GM04503 (cell line): Measurements from ENCODE around the gene IL22.

Experiments used
- DNase-seq: peaks from one replicate; pipeline ENCODE4 v3.0.0-alpha.2; 2012; ENCODE audit warnings: low read depth

The IL22 gene

GRCh38 chr12:68253504-68253903 is at the start of gene IL22:
IL22 (minus strand) TSS chr12:68253604; CDS start chr12:68253448, 156 bp downstream.
- DNase-seq = no peak

DNA sequence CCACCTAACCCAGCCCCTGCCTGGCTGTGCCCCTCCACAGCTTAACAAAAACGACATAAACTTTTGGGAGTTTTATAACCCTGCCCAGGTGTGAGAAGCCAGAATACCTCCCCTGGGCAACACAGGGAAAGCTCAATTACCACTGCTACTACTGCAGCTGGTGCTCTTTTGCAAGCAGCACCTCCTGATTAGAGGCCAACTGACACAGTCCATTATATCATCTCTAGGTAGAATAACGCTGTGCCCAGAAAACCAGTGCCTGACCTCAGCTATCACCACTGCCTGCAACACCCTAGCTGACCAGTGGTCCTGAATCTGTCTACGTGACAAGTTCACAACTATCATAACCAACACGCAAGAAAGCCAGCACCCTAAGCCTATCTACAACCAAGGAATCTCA is 44.5 kb upstream of the IL22 start:
- DNase-seq = no peak

DNA sequence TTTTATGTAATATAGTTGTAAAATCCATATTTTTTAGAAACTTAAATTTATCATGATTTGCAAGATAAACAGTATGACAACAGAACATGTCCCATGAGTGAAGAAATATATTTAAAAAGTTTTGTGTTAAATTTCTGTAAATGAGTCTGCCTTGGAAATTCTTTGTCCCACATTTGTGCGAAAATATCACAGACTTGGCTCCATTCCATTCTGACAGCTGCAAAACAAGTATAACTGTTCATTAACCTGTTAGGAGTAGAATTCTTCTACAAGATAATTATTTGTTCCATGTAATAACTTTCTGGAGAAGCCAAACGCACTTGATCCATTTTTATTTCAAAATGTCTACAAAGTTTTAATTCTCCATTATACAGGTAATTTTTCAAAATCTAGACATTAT is 40.8 kb upstream of the IL22 start:
- DNase-seq = no peak

- no peak for DNase-seq
Observed at GRCh38 chr12:68293347-68293746, 39.9 kb upstream of the IL22 start.

GRCh38 chr12:68292151-68292943 is 38.9 kb upstream of the IL22 start:
- DNase-seq = no peak

- no peak for DNase-seq
Observed at GRCh38 chr12:68291396-68292036, 38.1 kb upstream of the IL22 start.

- DNase-seq = no peak
Observed at GRCh38 chr12:68290126-68290525, 36.7 kb upstream of the IL22 start.

- no peak for DNase-seq
Observed at GRCh38 chr12:68287106-68287505, 33.7 kb upstream of the IL22 start.

- no peak for DNase-seq
Observed at GRCh38 chr12:68286396-68286795, 33.0 kb upstream of the IL22 start.

DNA sequence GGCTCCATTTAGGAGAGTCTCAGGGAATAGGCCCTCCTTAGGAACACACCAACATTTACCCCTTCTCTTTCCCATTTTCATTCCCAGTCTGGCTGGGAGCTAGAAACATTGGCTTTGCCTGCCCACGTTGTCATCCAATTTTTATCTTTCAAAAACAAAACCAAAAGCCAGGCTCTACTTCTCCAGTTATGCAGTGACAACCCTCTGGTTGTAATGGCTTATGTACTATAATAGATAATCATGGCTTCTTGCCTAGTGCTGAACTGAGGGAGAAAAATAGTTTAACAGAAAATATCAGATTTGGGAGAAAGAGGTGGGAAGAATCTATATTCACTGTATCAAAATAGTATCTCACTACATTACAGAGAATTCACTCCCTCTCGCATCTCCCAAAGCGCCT is 32.1 kb upstream of the IL22 start:
- DNase-seq = no peak

DNA sequence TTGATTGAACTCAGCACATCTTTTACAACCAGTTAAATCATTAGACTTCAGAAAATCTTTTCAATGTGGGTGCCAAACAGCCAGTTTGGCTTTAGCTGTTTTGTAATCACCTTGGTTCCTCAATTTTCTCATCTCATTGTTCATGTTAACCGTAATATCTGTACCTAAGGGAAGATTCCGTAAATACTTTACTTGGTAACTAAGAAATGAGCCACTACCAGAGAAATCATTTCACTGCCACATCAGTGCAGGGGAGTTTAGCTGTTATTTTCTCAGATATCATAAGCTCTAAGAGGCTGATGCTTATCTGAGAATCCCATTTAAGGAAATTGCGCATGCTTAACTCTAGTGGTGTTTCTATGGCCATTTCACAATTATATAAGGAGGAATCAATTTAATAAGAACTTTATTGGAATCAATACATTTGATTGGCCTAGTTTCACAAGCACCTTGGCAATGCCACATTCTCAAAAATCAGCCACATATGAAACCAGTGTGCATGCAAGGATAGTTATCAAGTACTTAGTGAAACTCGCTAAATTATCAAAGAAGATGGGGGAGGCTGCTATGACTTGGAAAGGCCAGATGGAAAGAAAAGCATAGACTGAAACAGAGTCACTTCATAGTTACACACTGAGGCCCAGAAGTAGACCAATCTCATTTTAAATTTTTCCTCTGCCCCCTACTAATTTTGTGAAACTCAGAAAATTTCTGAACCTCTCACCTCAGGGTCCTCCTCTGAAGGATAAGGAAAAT is 28.1 kb upstream of the IL22 start:
- no peak for DNase-seq

DNA sequence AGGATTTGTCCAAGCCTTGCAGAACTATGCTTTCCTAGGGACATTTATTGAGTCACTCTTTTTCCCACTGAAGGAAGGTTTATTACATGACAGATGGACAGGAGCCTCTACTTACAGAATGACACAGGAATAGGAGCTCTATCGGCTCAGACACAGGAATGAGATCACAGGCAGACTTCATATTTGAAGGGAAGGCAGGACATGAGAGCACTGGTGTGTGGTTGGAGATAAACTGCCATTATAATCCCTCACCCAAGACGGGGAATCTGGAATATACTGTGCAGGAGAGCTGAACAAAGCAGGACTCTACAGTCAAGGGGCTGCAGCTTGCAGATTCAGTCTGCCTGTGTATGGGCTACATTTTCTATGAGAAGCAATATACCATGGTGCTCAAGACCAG is 26.8 kb upstream of the IL22 start:
- DNase-seq = no peak

GRCh38 chr12:68279227-68280054 is 26.0 kb upstream of the IL22 start:
- no peak for DNase-seq

DNA sequence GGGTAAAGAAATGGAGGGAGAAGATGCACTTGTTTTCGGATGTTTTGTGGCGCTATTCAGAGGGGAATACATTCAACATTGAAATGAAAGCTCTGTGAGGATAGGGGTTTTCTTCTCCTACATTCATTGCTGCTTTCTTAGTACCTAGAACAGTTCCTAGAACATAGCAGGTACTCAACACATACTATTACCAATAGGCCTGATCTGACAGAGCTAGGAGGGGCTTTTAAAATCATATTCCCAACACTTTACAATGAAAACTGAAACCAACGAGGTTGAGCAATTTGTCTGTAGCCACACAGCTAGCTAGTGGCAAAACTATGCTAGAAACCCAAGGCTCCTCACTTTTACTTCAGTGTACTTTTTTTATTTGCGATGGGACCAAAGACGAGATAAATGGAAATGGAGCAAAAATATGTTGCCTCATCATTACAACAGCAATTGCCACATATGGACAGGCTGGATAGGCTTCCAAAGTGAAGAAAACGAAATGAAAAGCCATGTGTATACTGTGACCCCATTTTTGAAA is 23.1 kb upstream of the IL22 start:
- DNase-seq = no peak

GRCh38 chr12:68272732-68273131 is 19.3 kb upstream of the IL22 start:
- no peak for DNase-seq

- DNase-seq = no peak
Observed at GRCh38 chr12:68271346-68271745, 17.9 kb upstream of the IL22 start.

- no peak for DNase-seq
Observed at GRCh38 chr12:68270358-68270757, 17.0 kb upstream of the IL22 start.

DNA sequence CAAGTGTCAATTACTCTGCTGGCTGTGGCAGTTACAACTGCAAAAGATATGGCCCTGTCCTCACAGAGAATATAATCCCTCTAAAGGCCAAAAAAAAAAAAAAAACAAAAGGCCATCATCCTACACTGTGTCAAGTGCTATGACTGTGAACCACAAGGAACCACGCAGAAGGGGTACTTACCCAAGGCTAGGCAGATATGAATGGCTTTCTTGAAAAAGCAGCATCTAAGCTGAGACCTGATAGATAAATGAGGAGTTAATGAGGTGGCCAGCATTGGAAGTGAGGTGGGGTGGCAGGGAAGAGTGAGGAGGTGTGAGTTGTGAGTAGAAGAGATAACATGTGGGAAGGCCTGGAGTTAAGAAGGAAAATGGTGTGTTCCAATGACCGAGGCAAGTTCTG is 16.4 kb upstream of the IL22 start:
- no peak for DNase-seq

- no peak for DNase-seq
Observed at GRCh38 chr12:68268967-68269366, 15.6 kb upstream of the IL22 start.

DNA sequence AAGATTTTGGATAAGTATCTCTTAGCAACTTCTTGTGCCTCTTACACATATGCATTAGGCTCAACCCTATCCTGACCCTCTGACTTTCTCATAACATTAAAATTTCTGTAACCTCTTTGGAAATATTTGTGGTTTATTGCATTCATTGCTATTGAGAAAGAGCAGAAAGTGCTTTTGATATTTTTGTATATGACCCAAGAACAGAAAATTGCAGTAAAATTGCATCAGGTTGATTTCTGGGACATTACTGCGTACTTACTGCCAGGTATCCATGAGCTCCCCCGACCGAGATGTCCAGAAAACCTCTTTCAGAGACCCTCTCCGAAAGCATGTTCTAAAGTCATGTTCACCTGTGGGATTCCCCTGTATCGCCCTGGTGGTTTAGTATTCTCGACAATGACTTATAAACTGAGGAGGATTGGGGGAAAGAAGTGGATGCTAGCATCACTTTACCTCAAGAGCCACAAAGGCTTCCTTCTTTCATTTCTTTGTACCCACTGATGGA is 14.5 kb upstream of the IL22 start:
- peak; percentile 77 for DNase-seq

DNA sequence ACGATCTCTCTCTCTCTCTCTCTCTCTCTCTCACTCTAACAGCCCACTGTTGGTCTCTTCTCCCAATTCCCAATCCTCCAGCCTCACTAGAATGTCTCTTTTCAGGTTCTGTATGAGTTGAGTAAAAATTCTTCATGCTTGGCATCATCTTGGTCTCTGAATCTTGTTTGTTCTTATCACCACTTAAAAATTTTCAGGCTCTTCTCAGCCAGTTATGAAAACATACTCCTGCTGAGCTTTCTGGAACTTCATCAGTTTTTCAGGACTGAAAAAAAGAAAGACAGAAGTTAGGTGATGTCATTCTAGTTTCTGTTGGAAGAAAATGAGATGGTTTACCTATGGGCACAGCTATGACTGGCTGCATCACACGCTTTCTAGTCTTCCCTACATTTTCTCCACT is 11.5 kb upstream of the IL22 start:
- peak; percentile 38 for DNase-seq
